ENCODE measurements around the gene FERMT3. TPM values are rescaled to one million over a fixed set of nuclear protein-coding genes. Genes with fewer than 3 reads are reported as not detected.
A peak's percentile ranks its signal among the peaks of the same experiment; 100 is the strongest.

The FERMT3 gene
- total and polyA plus RNA-seq, 2 of the 13 experiments (the other 11 are each of a cell fraction or from before 2014, with no cell fraction given) = 0.29 TPM; not detected in 1

DNA sequence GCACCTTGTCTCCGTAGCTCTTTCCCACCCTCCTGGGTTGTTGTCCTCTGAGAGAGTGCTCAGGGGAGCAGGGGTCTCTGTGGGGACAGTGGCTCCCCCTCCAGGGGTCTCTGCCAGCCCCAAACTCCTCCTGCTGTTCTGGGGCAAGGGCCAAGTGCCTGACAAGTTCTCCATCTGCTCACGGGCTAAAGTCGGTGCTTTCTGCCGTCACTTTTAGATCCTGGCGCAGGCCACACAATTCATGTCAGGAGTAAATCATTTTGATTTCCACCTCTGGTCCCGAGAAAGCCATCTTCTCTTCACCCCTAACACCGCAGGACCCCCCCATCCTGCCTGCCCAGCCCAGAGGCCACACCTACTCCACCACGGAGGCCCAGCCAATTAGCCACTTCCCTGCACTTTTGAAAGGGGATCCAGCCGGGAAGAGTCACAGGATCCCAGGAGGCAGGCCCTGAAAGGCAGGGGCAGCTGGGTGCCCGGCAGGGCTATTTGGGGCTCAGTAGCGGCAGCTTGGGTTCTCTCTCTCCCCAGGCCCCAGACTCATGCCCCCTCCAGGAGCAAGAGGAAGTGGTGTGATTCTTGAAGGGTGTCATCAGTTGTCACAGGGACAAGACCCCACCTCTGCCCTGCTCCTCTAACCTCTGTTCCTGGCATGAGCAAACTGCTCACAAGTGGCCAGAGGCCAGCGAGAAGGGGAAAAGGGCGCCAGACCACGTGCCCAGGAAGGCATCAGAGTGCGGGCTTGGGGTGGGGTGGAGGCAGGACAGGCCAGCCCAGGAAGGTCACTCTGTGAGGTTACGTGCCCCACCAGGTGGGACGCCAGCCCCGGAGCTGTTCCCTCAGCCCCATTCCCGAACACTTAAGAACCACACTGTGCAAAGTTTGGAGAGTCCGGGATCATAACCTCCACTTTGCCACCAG, 41.9 kb upstream of the FERMT3 start (continued):
- TF ChIP-seq, protein P1, sequence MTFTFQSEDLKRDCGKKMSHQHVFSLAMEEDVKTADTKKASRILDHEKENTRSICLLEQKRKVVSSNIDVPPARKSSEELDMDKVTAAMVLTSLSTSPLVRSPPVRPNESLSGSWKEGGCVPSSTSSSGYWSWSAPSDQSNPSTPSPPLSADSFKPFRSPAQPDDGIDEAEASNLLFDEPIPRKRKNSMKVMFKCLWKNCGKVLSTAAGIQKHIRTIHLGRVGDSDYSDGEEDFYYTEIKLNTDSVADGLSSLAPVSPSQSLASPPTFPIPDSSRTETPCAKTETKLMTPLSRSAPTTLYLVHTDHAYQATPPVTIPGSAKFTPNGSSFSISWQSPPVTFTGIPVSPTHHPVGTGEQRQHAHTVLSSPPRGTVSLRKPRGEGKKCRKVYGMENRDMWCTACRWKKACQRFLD (CRISPR knock-in tag; IDR thresholded peaks at IDR 0.05; ENCODE audit: borderline replicate concordance) = no peak
- no peak for TF ChIP-seq ZNF225 (CRISPR knock-in tag; IDR thresholded peaks at IDR 0.05)
- no peak for TF ChIP-seq RELA (CRISPR knock-in tag; IDR thresholded peaks at IDR 0.05)
- TF ChIP-seq ZNF468 (CRISPR knock-in tag; IDR thresholded peaks at IDR 0.05) = no peak
- TF ChIP-seq KLF6 (CRISPR knock-in tag; IDR thresholded peaks at IDR 0.05) = no peak
- TF ChIP-seq, protein P2, sequence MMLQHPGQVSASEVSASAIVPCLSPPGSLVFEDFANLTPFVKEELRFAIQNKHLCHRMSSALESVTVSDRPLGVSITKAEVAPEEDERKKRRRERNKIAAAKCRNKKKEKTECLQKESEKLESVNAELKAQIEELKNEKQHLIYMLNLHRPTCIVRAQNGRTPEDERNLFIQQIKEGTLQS (CRISPR knock-in tag; IDR thresholded peaks at IDR 0.05) = no peak
- no peak for TF ChIP-seq ARNTL (CRISPR knock-in tag; IDR thresholded peaks at IDR 0.05)
- no peak for TF ChIP-seq TEAD2 (CRISPR knock-in tag; IDR thresholded peaks at IDR 0.05)
- 0 out of 2 replicates have a peak, but pooled peaks have one; percentile 12 for TF ChIP-seq ZC3H13 (CRISPR knock-in tag; IDR thresholded peaks at IDR 0.05)
- no peak for TF ChIP-seq ZNF329 (CRISPR knock-in tag; IDR thresholded peaks at IDR 0.05; ENCODE audit: low read depth)
- no peak for TF ChIP-seq ZMYM2 (CRISPR knock-in tag; IDR thresholded peaks at IDR 0.05)
- no peak for TF ChIP-seq FOXP1 (IDR thresholded peaks at IDR 0.05)
- no peak for TF ChIP-seq FOXP1 (CRISPR knock-in tag; IDR thresholded peaks at IDR 0.05)
- no peak for TF ChIP-seq NFYC (CRISPR knock-in tag; IDR thresholded peaks at IDR 0.05)
- no peak for TF ChIP-seq ZFP90 (CRISPR knock-in tag; IDR thresholded peaks at IDR 0.05; ENCODE audit: borderline replicate concordance)
- TF ChIP-seq, protein P3, sequence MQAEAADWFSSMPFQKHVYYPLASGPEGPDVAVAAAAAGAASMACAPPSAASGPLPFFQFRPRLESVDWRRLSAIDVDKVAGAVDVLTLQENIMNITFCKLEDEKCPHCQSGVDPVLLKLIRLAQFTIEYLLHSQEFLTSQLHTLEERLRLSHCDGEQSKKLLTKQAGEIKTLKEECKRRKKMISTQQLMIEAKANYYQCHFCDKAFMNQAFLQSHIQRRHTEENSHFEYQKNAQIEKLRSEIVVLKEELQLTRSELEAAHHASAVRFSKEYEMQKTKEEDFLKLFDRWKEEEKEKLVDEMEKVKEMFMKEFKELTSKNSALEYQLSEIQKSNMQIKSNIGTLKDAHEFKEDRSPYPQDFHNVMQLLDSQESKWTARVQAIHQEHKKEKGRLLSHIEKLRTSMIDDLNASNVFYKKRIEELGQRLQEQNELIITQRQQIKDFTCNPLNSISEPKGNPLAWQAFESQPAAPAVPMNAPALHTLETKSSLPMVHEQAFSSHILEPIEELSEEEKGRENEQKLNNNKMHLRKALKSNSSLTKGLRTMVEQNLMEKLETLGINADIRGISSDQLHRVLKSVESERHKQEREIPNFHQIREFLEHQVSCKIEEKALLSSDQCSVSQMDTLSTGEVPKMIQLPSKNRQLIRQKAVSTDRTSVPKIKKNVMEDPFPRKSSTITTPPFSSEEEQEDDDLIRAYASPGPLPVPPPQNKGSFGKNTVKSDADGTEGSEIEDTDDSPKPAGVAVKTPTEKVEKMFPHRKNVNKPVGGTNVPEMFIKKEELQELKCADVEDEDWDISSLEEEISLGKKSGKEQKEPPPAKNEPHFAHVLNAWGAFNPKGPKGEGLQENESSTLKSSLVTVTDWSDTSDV (CRISPR knock-in tag; IDR thresholded peaks at IDR 0.05) = no peak
- no peak for TF ChIP-seq RFXANK (CRISPR knock-in tag; IDR thresholded peaks at IDR 0.05)
- TF ChIP-seq, protein P4, sequence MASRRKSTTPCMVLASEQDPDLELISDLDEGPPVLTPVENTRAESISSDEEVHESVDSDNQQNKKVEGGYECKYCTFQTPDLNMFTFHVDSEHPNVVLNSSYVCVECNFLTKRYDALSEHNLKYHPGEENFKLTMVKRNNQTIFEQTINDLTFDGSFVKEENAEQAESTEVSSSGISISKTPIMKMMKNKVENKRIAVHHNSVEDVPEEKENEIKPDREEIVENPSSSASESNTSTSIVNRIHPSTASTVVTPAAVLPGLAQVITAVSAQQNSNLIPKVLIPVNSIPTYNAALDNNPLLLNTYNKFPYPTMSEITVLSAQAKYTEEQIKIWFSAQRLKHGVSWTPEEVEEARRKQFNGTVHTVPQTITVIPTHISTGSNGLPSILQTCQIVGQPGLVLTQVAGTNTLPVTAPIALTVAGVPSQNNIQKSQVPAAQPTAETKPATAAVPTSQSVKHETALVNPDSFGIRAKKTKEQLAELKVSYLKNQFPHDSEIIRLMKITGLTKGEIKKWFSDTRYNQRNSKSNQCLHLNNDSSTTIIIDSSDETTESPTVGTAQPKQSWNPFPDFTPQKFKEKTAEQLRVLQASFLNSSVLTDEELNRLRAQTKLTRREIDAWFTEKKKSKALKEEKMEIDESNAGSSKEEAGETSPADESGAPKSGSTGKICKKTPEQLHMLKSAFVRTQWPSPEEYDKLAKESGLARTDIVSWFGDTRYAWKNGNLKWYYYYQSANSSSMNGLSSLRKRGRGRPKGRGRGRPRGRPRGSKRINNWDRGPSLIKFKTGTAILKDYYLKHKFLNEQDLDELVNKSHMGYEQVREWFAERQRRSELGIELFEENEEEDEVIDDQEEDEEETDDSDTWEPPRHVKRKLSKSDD (CRISPR knock-in tag; IDR thresholded peaks at IDR 0.05; ENCODE audit: low read depth) = peak; percentile 41; the same call in 1 of the 2 replicates
- TF ChIP-seq ZNF616 (CRISPR knock-in tag; IDR thresholded peaks at IDR 0.05; ENCODE audit: low read depth) = no peak
- TF ChIP-seq ZNF766 (CRISPR knock-in tag; IDR thresholded peaks at IDR 0.05; ENCODE audit: borderline replicate concordance) = no peak
- TF ChIP-seq, protein P5, sequence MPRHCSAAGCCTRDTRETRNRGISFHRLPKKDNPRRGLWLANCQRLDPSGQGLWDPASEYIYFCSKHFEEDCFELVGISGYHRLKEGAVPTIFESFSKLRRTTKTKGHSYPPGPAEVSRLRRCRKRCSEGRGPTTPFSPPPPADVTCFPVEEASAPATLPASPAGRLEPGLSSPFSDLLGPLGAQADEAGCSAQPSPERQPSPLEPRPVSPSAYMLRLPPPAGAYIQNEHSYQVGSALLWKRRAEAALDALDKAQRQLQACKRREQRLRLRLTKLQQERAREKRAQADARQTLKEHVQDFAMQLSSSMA (CRISPR knock-in tag; IDR thresholded peaks at IDR 0.05) = 0 out of 2 replicates have a peak, but pooled peaks have one; percentile 55
- TF ChIP-seq SCMH1 (CRISPR knock-in tag; IDR thresholded peaks at IDR 0.05; ENCODE audit: borderline replicate concordance) = no peak
